Measurements from ENCODE around the gene ARHGAP40. TPM values are rescaled to one million over a fixed set of nuclear protein-coding genes. Genes with fewer than 3 reads are reported as not detected.
"Not testable (repeated sequence)": the region's sequence is repeated elsewhere in the genome, so short reads cannot be mapped to it uniquely, and the experiment has no call there.

ARHGAP40 gene
- total RNA-seq, 4 donors from 2014 or later: 0.21 to 1.2 TPM; not detected in 2

DNA sequence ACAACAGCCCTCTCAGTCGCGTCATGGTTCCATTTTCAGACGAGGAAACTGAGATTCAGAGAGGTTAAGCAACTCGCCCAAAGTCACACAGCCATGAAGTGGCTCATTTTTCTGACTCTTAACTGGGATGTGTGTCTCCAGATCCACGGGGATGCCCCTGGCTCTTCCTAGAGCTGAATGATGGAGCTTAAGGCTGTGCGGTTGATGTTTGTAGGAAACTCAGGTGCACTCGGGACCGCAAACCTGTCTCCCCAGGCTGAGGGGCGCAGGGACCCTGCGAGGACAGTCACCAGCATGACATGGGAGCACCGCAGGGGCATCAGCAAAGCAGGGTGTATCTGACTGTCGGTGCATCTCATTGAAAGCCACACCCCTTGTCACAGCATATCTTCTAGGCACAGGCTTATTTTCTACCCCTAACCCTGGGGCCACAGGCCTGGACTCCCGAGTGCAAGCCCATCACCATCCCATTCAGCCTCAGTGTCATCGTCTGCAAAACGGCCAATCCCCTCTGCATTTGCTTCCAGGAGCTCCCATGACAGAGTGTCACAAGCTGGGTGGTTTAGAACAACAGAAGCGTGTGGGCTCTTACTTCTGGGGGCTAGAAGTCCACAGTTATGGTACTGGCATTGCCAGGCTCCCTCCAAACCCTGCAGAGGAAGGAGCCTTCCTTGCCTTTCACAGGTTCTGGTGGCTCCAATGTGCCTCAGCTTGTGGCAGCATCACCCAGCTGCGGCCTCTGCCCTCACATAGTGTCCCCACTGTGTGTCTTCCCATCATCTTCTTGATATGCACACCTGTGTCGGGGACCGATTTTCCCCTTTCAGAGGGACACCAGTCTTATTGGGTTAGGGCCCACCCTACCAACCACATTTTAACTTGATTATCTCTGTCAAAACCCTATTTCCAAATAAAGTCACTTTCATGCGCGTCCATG is 9.9 kb upstream of the ARHGAP40 start:
- TF ChIP-seq POLR2A (IDR thresholded peaks at IDR 0.05): no peak
- TF ChIP-seq, protein P1, sequence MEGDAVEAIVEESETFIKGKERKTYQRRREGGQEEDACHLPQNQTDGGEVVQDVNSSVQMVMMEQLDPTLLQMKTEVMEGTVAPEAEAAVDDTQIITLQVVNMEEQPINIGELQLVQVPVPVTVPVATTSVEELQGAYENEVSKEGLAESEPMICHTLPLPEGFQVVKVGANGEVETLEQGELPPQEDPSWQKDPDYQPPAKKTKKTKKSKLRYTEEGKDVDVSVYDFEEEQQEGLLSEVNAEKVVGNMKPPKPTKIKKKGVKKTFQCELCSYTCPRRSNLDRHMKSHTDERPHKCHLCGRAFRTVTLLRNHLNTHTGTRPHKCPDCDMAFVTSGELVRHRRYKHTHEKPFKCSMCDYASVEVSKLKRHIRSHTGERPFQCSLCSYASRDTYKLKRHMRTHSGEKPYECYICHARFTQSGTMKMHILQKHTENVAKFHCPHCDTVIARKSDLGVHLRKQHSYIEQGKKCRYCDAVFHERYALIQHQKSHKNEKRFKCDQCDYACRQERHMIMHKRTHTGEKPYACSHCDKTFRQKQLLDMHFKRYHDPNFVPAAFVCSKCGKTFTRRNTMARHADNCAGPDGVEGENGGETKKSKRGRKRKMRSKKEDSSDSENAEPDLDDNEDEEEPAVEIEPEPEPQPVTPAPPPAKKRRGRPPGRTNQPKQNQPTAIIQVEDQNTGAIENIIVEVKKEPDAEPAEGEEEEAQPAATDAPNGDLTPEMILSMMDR (IDR thresholded peaks at IDR 0.05): no peak
- H3K4me3 ChIP-seq: no peak overlapping the region
- H3K36me3 ChIP-seq: no peaks in the 10 kb centered on the region
- intact Hi-C loops (cut with DNase I; ENCODE audit: low total_unique reads): no loop called here
- H3K27me3 ChIP-seq: no peaks in the 10 kb centered on the region
- H3K27ac ChIP-seq: no peak overlapping the region
- no peak for DNase-seq
- H3K9me3 ChIP-seq: no peaks in the 10 kb centered on the region
- H3K4me1 ChIP-seq: no peaks in the 10 kb centered on the region

DNA sequence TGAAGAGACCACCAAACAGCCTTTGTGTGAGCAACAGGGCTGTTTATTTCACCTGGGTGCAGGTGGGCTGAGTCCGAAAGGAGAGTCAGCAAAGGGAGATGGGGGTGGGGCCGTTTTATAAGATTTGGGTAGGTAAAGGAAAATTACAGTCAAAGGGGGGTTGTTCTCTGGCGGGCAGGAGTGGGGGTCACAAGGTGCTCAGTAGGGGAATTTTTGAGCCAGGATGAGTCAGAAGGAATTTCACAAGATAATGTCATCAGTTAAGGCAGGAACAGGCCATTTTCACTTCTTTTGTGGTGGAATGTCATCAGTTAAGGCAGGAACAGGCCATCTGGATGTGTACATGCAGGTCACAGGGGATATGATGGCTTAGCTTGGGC is 9.2 kb upstream of the ARHGAP40 start:
- H3K4me1 ChIP-seq; H3K27ac ChIP-seq; H3K27me3 ChIP-seq; DNase-seq; H3K36me3 ChIP-seq; H3K9me3 ChIP-seq; intact Hi-C loops (cut with DNase I; ENCODE audit: low total_unique reads); H3K4me3 ChIP-seq: not testable (repeated sequence)

DNA sequence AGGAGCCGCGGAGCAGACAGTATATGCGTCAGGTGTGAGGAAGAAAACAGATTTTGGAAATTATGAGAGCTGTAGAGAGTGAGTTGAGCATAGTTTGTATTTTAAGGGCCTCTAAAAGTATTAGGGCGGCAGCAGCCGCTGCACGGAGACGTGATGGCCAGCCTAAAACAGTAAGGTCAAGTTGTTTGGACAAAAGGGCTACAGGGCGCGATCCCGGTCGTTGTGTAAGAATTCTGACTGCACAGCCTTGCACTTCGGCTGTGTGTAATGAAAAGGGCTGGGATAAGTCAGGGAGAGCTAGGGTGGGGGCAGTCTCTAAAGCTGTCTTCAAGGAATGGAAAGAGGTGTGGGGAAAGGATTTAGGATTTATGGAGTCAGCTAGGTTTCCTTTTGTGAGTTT is 7.3 kb upstream of the ARHGAP40 start:
- H3K4me1 ChIP-seq; H3K4me3 ChIP-seq; intact Hi-C loops (cut with DNase I; ENCODE audit: low total_unique reads); H3K36me3 ChIP-seq; DNase-seq; H3K27me3 ChIP-seq; H3K27ac ChIP-seq; H3K9me3 ChIP-seq: not testable (repeated sequence)

DNA sequence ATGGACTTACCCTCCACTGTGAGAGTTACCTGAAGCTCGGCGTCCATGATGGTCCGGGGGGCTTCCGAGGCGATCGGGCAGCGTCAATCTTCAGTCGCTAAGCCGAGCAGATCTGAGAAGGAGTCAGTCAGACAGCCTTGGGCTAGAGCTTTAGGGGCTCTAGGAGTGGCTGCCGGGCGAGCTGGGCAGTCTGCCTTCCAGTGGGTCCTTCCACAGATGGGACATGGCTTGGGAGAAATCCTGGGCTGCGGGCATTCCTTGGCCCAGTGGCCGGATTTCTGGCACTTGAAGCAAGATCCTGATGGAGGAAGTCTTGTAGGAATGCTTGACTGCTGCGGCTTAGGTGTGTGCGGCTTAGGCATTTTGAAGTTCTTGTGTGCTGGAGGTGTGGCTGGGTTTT is 5.7 kb upstream of the ARHGAP40 start:
- H3K27me3 ChIP-seq; DNase-seq; intact Hi-C loops (cut with DNase I; ENCODE audit: low total_unique reads); H3K9me3 ChIP-seq; H3K4me1 ChIP-seq; H3K27ac ChIP-seq; H3K4me3 ChIP-seq; H3K36me3 ChIP-seq: not testable (repeated sequence)

DNA sequence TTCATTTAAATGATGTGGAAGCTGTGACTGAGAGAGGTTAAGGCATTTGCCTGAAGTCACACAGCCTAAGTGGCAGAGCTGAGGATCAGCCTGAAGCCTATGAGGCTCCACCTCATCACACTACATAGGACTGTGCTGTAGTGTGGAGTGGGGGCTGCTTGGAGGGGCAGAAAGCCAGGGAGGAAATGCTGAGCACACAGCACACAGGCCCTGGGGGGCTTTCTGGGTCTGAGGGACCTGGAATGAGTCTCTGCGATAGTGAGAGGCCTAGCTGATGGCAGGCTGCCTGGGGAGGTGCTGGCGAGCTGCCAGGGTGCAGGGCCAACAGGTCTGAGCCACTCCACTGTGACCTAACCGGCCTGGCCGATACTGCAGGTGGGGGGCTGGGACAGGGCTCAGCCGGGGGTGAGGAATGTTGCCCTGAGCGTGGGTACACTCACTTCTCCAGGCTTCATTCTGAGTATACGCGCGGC is 2.2 kb upstream of the ARHGAP40 start:
- H3K9me3 ChIP-seq: no peaks in the 10 kb centered on the region
- H3K4me3 ChIP-seq: no peak overlapping the region
- no peaks in the 10 kb centered on the region for H3K4me1 ChIP-seq
- intact Hi-C loops (cut with DNase I; ENCODE audit: low total_unique reads): no loop called here
- peaks cover 0 to 11% of the 10 kb centered on the region in 2 donors for H3K27me3 ChIP-seq
- DNase-seq: no peak
- H3K27ac ChIP-seq: no peak overlapping the region
- H3K36me3 ChIP-seq: no peaks in the 10 kb centered on the region
- no peak for TF ChIP-seq POLR2A (IDR thresholded peaks at IDR 0.05)
- TF ChIP-seq, protein P1 (IDR thresholded peaks at IDR 0.05): no peak

DNA sequence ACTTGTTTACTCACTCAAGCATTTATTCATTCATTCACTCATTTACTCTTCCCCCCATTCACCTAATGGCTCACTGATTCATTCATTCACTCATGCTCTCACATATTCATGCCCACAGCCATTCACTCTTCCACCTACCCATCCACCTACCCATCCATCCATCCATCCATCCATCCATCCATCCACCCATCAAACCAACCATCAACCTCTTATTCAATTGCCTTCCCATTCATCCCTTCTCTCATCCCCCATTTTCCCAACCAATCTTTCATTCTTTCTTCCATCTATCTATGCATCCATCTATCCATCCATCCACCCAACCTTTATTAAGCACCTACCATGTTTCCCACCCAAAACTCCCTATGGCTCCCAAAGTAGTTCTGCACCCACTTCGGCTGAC is 1.6 kb upstream of the ARHGAP40 start:
- peaks cover 0 to 11% of the 10 kb centered on the region in 2 donors for H3K27me3 ChIP-seq
- H3K27ac ChIP-seq: no peak overlapping the region
- no peaks in the 10 kb centered on the region for H3K36me3 ChIP-seq
- no peaks in the 10 kb centered on the region for H3K4me1 ChIP-seq
- DNase-seq: no peak
- TF ChIP-seq, protein P1 (IDR thresholded peaks at IDR 0.05): no peak
- TF ChIP-seq POLR2A (IDR thresholded peaks at IDR 0.05): no peak
- intact Hi-C loops (cut with DNase I; ENCODE audit: low total_unique reads): no loop called here
- no peaks in the 10 kb centered on the region for H3K9me3 ChIP-seq
- no peak overlapping the region for H3K4me3 ChIP-seq

Data from uterus (tissue), 4 donors.